Stomach (tissue), 9 donors: ENCODE data around the gene STAT1. TPM values are rescaled to one million over a fixed set of nuclear protein-coding genes. Genes with fewer than 3 reads are reported as not detected.

Experiments
- DNase-seq, 2 donors: peaks; one replicate each; pipeline versions ENCODE4 v3.0.0 to v3.0.0-alpha.2; 2013 to 2019
- H3K27ac ChIP-seq, 5 donors: fragments of 200-600 bp in 4 of 5; sonication (generic) in 4 of 5; one replicate each; pipeline ENCODE4 v1.5.1; 2013 to 2019; ENCODE audit warnings: mild to moderate bottlenecking in 1 of 5, moderate library complexity in 1 of 5
- H3K27me3 ChIP-seq, 3 donors: fragments of 200-600 bp; sonication (generic); one replicate each; pipeline ENCODE4 v1.5.1; 2017 to 2019; ENCODE audit warnings: mixed run types in 1 of 3
- H3K36me3 ChIP-seq, 4 donors: fragments of 200-600 bp; sonication (generic); 1 replicate in 3 of 4; 2 replicates in 1 of 4; pipeline ENCODE4 v1.5.1; 2016 to 2019
- H3K4me1 ChIP-seq, 4 donors: fragments of 200-600 bp; sonication (generic); one replicate each; pipeline ENCODE4 v1.5.1; 2016 to 2019
- H3K4me3 ChIP-seq, 4 donors: fragments of 200-600 bp; sonication (generic) in 3 of 4; one replicate each; pipeline ENCODE4 v1.5.1; 2016 to 2019; ENCODE audit warnings: mild to moderate bottlenecking in 1 of 4
- H3K9me3 ChIP-seq, 4 donors: fragments of 200-600 bp; sonication (generic); one replicate each; pipeline ENCODE4 v1.5.1; 2016 to 2019
- EP300 ChIP-seq: sonication (generic); formaldehyde crosslinking; IDR thresholded peaks from one replicate; pipeline ENCODE4 v1.6.1; 2017; ENCODE audit warnings: antibody characterized with exemption
- POLR2A ChIP-seq, 4 donors: fragments of 450-650 bp; IDR thresholded peaks; one replicate each; pipeline ENCODE4 v1.6.1; 2016; ENCODE audit warnings: antibody characterized with exemption in 4 of 4, control low read depth in 2 of 4, mild to moderate bottlenecking in 1 of 4, moderate library complexity in 1 of 4
- POLR2AphosphoS5 ChIP-seq, 3 donors: sonication (generic); formaldehyde crosslinking; IDR thresholded peaks; one replicate each; pipeline ENCODE4 v1.6.1; 2016; ENCODE audit warnings: antibody characterized with exemption in 3 of 3
- WGBS, 5 donors: extraction: QIAGEN DNeasy Blood & Tissue Kit in 3 of 5; methylation state at CpG; one replicate each; pipeline versions ENCODE4 v1.1.5 to v1.1.7; 2013 to 2018; 5-methylcytosine and 5-hydroxymethylcytosine counted together
- intact Hi-C: fragments of 100-400 bp; cut with DNase I; formaldehyde crosslinking; loops from one replicate; pipeline ENCODE4 v1.15.1; 2023; ENCODE audit warnings: low total_unique reads
- polyA plus RNA-seq, 3 donors: library from polyadenylated mRNA; stranded (reverse); fragments of 200-250 nt; gene quantifications; one replicate each; pipeline ENCODE4 v1.2.3, GENCODE V29; 2013
- total RNA-seq, 5 donors: library from RNA; depleted of rRNA; stranded (reverse); fragments of >200 nt; gene quantifications; one replicate each; pipeline versions ENCODE4 v1.1.0 to v1.2.3, GENCODE V29; 2014 to 2016
- TF ChIP-seq, protein P1 (sequence below), 7 experiments: fragments of 450-650 bp in 4 of 7; fragments of 200-600 bp in 3 of 7; sonication (generic) in 3 of 7; IDR thresholded peaks; one replicate each; pipeline ENCODE4 v1.5.1; 2016 to 2019; ENCODE audit warnings: antibody characterized with exemption in 7 of 7, control low read depth in 2 of 7, mild to moderate bottlenecking in 1 of 7
- donor health status: healthy with polysubstance abuse.
- donor health status: Bipolar disorder and iron deficiency.
- donor health status: healthy.

Gene STAT1
- total and polyA plus RNA-seq, 8 donors = 23.2 to 289 (median 61.7) TPM

DNA sequence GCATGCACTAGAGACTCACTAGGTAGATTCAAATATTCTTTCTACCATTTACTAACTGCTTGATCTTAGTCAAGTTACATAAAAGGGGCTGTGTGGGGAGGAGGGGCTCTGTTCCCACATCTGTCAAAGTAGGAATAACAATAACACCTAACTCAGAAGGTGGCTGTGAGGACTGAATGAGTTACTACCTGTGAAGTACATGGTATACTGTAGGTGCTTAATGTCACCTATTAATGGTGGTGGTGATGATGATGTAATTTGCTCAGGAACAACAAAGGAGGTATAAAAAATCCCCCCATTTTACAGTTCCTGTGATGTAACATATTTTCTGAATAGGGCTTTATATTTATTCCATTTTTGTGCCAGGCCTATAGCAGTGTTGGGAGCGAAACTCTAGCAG lies 40.7 kb downstream of the STAT1 start:
- 95 to 100% (median 98%) methylated on average over 1 of the region's 1 CpG for WGBS, 5 donors
- TF ChIP-seq, protein P1, sequence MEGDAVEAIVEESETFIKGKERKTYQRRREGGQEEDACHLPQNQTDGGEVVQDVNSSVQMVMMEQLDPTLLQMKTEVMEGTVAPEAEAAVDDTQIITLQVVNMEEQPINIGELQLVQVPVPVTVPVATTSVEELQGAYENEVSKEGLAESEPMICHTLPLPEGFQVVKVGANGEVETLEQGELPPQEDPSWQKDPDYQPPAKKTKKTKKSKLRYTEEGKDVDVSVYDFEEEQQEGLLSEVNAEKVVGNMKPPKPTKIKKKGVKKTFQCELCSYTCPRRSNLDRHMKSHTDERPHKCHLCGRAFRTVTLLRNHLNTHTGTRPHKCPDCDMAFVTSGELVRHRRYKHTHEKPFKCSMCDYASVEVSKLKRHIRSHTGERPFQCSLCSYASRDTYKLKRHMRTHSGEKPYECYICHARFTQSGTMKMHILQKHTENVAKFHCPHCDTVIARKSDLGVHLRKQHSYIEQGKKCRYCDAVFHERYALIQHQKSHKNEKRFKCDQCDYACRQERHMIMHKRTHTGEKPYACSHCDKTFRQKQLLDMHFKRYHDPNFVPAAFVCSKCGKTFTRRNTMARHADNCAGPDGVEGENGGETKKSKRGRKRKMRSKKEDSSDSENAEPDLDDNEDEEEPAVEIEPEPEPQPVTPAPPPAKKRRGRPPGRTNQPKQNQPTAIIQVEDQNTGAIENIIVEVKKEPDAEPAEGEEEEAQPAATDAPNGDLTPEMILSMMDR (IDR thresholded peaks at IDR 0.05) = no peak
- TF ChIP-seq POLR2A (IDR thresholded peaks at IDR 0.05) (no peak), POLR2AphosphoS5 (IDR thresholded peaks at IDR 0.05) (no peak), EP300 (no peak)
- no peak overlapping the region for H3K27ac ChIP-seq
- intact Hi-C loops = no loop called here
- H3K4me3 ChIP-seq = no peak overlapping the region
- H3K27me3 ChIP-seq = no peaks in the 10 kb centered on the region
- no peaks in the 10 kb centered on the region for H3K9me3 ChIP-seq
- H3K36me3 ChIP-seq = peaks cover 75 to 100% (median 100%) of the 10 kb centered on the region in 4 donors
- DNase-seq = no peak
- no peaks in the 10 kb centered on the region for H3K4me1 ChIP-seq

DNA sequence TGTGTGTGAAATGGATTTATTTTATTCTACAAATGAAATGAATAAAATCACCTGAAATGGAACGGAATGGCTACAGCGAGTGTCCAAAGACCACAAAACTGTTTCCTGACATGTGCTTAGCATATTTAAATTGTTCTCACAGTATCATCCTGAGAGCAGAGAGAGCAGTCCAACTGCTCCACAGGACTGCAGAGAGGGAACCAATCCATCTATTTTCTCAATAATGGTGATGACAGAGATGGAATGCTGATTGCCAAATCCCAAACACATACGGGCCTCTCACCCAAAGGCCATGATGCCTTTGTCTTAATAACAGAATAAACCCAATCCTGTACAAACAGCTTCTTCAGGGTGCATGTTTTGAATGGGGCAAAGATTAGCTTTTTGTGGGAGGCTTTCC lies 41.1 kb downstream of the STAT1 start:
- 66 to 93% (median 83%) methylated on average over 3 of the region's 3 CpGs for WGBS, 5 donors
- TF ChIP-seq POLR2AphosphoS5 (IDR thresholded peaks at IDR 0.05) (no peak), EP300 (no peak), POLR2A (IDR thresholded peaks at IDR 0.05) (no peak)
- TF ChIP-seq, protein P1 (IDR thresholded peaks at IDR 0.05) = no peak
- H3K27ac ChIP-seq = no peak overlapping the region

DNA sequence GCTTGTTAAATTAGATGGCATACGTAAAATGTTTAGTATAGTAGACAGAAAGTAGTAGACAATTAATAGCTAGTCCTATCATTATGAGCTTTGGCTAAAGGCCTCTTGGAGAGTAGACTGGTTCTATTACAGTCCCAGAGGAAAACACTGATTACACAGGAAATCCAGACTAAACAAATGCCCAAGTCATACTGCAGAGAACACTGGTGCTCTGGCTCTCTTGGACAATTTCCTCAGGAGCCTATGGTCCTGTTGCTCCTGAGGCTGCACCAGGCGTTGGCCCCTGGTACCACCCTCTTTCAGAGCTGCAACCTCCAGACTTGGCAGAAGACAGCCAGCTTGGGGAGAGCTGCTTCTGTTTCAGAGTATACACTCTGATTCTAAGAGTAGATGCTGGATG lies 41.8 kb downstream of the STAT1 start:
- intact Hi-C loops = no loop called here
- Histone ChIP-seq H3K36me3 (peaks cover 71 to 100% (median 99%) of the 10 kb centered on the region in 4 donors), H3K4me3 (no peak overlapping the region), H3K27me3 (no peaks in the 10 kb centered on the region), H3K4me1 (no peaks in the 10 kb centered on the region), H3K27ac (no peak overlapping the region), H3K9me3 (no peaks in the 10 kb centered on the region)
- WGBS, 5 donors = 81 to 91% (median 85%) methylated on average over 2 of the region's 2 CpGs
- no peak for DNase-seq
- TF ChIP-seq POLR2A (IDR thresholded peaks at IDR 0.05) (no peak), POLR2AphosphoS5 (IDR thresholded peaks at IDR 0.05) (no peak), EP300 (no peak)
- TF ChIP-seq, protein P1 (IDR thresholded peaks at IDR 0.05) = no peak

More for the DNA sequence above, 41.1 kb downstream of the STAT1 start:
- intact Hi-C loops = no loop called here
- Histone ChIP-seq H3K27me3 (no peaks in the 10 kb centered on the region), H3K4me3 (no peak overlapping the region), H3K36me3 (peaks cover 72 to 100% (median 99%) of the 10 kb centered on the region in 4 donors), H3K4me1 (no peaks in the 10 kb centered on the region), H3K9me3 (no peaks in the 10 kb centered on the region)
- DNase-seq = no peak

DNA sequence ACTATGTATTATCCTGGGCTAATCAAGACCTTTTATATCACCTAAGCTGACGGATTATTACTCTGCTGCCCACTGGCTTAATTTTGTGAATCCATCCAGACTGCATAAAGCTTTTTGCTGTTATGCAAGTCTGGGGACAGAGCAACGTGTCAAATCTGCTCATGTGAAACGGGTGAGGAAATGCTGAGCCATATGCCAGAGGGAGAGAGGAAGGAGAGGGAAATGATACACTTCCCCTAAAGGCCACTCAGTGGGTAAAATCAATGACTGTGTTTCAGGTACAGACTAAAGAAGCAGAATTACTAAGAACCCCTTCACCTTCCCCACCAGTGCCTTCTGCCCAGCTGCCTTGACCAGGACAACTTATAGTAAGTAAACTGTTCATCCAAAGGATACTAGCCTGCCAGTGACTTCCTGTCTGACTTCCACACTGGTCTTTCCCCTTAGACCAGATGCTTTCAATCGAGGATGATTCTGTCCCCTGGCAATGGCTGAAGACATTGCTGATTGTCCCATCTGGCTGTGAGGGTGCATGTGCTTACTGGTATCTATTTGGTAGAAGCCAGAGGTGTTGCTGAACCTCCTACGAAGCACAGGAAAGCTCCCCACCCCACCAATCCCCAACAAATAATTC lies 43.0 kb downstream of the STAT1 start:
- no peak overlapping the region for H3K27ac ChIP-seq
- TF ChIP-seq POLR2AphosphoS5 (IDR thresholded peaks at IDR 0.05) (no peak), POLR2A (IDR thresholded peaks at IDR 0.05) (no peak), EP300 (no peak)
- TF ChIP-seq, protein P1 (IDR thresholded peaks at IDR 0.05) = no peak

More for the DNA sequence above, 43.0 kb downstream of the STAT1 start:
- Histone ChIP-seq H3K4me3 (no peak overlapping the region), H3K27me3 (no peaks in the 10 kb centered on the region), H3K4me1 (no peaks in the 10 kb centered on the region), H3K9me3 (no peaks in the 10 kb centered on the region), H3K36me3 (peaks cover 64 to 100% (median 98%) of the 10 kb centered on the region in 4 donors)
- 81 to 89% (median 83%) methylated on average over 5 of the region's 5 CpGs for WGBS, 5 donors
- peak in 1 of 2 donors; percentile 23 for DNase-seq
- intact Hi-C loops = no loop called here
